ENCODE measurements around the gene CFAP58. TPM values are rescaled to one million over a fixed set of nuclear protein-coding genes. Genes with fewer than 3 reads are reported as not detected.

CFAP58 gene
- total RNA-seq, 6 experiments from 2014 or later: 0.10 to 2.9 (median 0.15) TPM; not detected in 2

GRCh38 chr10:104492329-104492940, 138.8 kb downstream of the CFAP58 start:
- no peak for DNase-seq
- no peak overlapping the region for H3K4me3 ChIP-seq
- intact Hi-C loops (cut with DNase I): no loop called here
- H3K36me3 ChIP-seq: no peaks in the 10 kb centered on the region
- no peaks in the 10 kb centered on the region for H3K9me3 ChIP-seq
- no peaks in the 10 kb centered on the region for H3K4me1 ChIP-seq
- 89% methylated on average over 4 of the region's 4 CpGs for WGBS (ENCODE audit: insufficient coverage, low coverage, low lambda C conversion rate, missing lambda C conversion rate)
- TF ChIP-seq, protein P1, sequence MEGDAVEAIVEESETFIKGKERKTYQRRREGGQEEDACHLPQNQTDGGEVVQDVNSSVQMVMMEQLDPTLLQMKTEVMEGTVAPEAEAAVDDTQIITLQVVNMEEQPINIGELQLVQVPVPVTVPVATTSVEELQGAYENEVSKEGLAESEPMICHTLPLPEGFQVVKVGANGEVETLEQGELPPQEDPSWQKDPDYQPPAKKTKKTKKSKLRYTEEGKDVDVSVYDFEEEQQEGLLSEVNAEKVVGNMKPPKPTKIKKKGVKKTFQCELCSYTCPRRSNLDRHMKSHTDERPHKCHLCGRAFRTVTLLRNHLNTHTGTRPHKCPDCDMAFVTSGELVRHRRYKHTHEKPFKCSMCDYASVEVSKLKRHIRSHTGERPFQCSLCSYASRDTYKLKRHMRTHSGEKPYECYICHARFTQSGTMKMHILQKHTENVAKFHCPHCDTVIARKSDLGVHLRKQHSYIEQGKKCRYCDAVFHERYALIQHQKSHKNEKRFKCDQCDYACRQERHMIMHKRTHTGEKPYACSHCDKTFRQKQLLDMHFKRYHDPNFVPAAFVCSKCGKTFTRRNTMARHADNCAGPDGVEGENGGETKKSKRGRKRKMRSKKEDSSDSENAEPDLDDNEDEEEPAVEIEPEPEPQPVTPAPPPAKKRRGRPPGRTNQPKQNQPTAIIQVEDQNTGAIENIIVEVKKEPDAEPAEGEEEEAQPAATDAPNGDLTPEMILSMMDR (IDR thresholded peaks at IDR 0.05): no peak
- no peak for TF ChIP-seq POLR2A (IDR thresholded peaks at IDR 0.05)
- no peak overlapping the region for H3K27ac ChIP-seq
- ATAC-seq: no peak
- H3K27me3 ChIP-seq: no peaks in the 10 kb centered on the region

GRCh38 chr10:104498347-104499081, 144.9 kb downstream of the CFAP58 start:
- Histone ChIP-seq H3K36me3 (no peaks in the 10 kb centered on the region), H3K4me1 (no peaks in the 10 kb centered on the region), H3K9me3 (no peaks in the 10 kb centered on the region), H3K27me3 (no peaks in the 10 kb centered on the region), H3K4me3 (no peak overlapping the region), H3K27ac (no peak overlapping the region)
- TF ChIP-seq POLR2A (IDR thresholded peaks at IDR 0.05): no peak
- TF ChIP-seq, protein P1 (IDR thresholded peaks at IDR 0.05): no peak
- intact Hi-C loops (cut with DNase I): no loop called here
- 74% methylated on average over 4 of the region's 4 CpGs for WGBS (ENCODE audit: insufficient coverage, low coverage, low lambda C conversion rate, missing lambda C conversion rate)
- ATAC-seq (no peak), DNase-seq (no peak)

GRCh38 chr10:104501449-104501848, 147.8 kb downstream of the CFAP58 start:
- DNase-seq: no peak
- Histone ChIP-seq H3K4me3 (no peak overlapping the region), H3K27me3 (no peaks in the 10 kb centered on the region), H3K27ac (no peak overlapping the region), H3K4me1 (no peaks in the 10 kb centered on the region), H3K36me3 (no peaks in the 10 kb centered on the region), H3K9me3 (no peaks in the 10 kb centered on the region)
- intact Hi-C loops (cut with DNase I): no loop called here
- no peak for ATAC-seq
- WGBS (ENCODE audit: insufficient coverage, low coverage, low lambda C conversion rate, missing lambda C conversion rate): 18% methylated on average over 2 of the region's 2 CpGs
- TF ChIP-seq, protein P1 (IDR thresholded peaks at IDR 0.05): no peak
- no peak for TF ChIP-seq POLR2A (IDR thresholded peaks at IDR 0.05)

DNA sequence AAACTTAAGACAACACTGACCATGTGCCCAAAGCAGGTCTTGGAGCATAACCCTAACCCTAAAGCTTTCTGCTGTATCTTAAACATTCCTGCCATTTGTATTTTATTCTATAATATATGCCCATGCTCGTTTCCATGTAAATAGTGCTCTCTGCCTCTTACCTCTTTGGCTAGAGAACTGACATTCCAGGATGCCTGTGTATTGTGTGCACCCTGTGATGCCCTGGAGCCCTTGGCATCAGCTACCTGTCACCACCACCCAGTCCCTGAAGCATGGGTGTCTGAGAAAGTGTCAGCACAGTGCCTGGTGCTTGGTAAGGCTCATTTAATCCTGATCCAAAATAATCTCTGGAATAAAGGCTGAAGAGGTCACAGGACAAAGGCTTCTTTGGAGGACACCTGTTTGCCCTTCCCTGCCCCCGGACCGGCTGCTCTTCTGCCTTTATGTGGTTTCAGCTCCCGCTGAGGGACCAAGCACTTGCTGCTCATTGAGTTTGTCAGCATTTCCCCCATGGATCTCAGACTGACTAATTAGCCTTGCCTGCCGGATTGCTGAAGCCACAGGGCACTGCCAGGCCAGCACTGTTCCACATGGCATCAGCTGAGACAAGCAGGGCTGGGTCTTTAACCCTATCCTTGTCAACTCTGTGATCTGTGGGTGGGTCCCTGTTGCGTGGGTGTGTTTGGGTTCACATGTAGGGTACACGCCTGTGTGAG, 148.4 kb downstream of the CFAP58 start:
- no peaks in the 10 kb centered on the region for H3K4me1 ChIP-seq
- no peak for ATAC-seq
- no peak for DNase-seq
- no peaks in the 10 kb centered on the region for H3K36me3 ChIP-seq
- TF ChIP-seq, protein P1 (IDR thresholded peaks at IDR 0.05): no peak
- no peak for TF ChIP-seq POLR2A (IDR thresholded peaks at IDR 0.05)
- H3K9me3 ChIP-seq: no peaks in the 10 kb centered on the region
- no peaks in the 10 kb centered on the region for H3K27me3 ChIP-seq
- no peak overlapping the region for H3K27ac ChIP-seq
- intact Hi-C loops (cut with DNase I): no loop called here
- WGBS (ENCODE audit: insufficient coverage, low coverage, low lambda C conversion rate, missing lambda C conversion rate): 46% methylated on average over 6 of the region's 7 CpGs
- H3K4me3 ChIP-seq: no peak overlapping the region
